HG02610 (cell line): ENCODE data around the gene CDK13.

Experiments used
- ATAC-seq: cut with Tn5 transposase; IDR thresholded peaks from one replicate; pipeline ENCODE4 v1.9.1; 2021; ENCODE audit warnings: mild to moderate bottlenecking, moderate library complexity; ENCODE audit not compliant: unreplicated experiment

The CDK13 gene

GRCh38 chr7:40008223-40008815 lies 58.3 kb downstream of the CDK13 start:
- no peak for ATAC-seq

DNA sequence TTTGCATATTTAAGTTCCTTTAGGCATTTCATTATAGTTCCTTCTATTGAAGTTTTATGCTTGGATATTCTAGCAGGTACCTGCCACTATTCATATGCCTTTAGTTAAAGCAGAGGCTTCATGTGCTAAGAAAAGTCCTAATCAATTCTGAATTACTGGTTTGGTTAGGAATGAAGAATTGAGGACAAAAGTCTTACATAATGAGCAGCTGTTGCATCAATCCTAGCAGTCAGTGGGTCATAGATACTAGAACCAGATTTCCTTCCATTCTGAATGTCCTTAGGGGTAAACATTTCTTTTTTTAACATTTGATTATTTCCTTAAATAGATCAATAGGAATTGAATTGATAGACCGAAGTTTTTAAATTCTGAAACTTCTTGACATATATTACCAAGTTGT lies 59.2 kb downstream of the CDK13 start:
- no peak for ATAC-seq

GRCh38 chr7:40014376-40014775 lies 64.3 kb downstream of the CDK13 start:
- ATAC-seq = no peak

DNA sequence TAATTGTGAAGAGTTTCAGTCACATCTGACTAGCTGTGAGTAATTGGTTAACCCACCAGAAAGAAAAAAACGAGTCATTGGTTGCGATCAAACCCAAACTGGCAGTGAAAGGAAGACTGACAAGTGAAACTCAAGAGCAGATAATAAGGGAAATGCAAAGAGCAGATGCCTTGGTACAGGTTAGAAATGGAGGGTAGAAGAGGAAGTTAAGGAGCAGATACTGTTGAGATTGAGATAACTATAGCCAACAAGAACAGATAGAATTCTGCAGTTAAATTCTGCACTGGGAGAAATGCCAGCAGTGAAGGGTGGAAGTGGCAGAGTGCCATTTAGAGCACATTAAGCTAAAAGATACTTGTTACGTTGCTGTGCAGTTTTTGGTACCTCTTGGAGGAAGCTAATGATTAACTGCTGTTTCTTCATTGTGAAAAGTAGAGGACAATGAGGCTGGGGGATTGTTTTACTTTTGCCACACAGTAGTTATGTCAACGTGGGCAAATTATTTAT lies 65.8 kb downstream of the CDK13 start:
- ATAC-seq = peak; percentile 89

DNA sequence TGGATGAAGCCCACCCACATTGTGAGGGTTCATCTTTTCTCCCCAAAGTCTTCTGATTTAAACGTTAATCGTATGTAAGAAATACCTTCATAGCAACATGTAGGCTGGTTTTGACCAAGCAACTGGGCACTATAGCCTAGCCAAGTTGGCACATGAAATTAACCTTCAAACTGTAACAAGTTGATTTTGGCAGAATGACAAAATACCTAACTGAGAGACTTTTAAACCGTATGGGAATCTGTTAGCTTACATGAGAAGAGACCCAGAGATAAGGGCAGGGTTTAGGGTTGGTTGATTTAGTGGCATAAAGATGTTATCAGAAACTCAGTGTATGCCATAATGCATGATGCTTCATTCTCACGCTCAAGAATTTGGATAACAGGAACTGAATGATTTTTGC lies 69.5 kb downstream of the CDK13 start:
- ATAC-seq = no peak

GRCh38 chr7:40024048-40024447 lies 74.0 kb downstream of the CDK13 start:
- no peak for ATAC-seq

- no peak for ATAC-seq
These were observed 74.8 kb downstream of the CDK13 start for GRCh38 chr7:40024841-40025240.

GRCh38 chr7:40027545-40027944 lies 77.5 kb downstream of the CDK13 start:
- ATAC-seq = no peak

GRCh38 chr7:40033826-40034225 lies 83.8 kb downstream of the CDK13 start:
- no peak for ATAC-seq

DNA sequence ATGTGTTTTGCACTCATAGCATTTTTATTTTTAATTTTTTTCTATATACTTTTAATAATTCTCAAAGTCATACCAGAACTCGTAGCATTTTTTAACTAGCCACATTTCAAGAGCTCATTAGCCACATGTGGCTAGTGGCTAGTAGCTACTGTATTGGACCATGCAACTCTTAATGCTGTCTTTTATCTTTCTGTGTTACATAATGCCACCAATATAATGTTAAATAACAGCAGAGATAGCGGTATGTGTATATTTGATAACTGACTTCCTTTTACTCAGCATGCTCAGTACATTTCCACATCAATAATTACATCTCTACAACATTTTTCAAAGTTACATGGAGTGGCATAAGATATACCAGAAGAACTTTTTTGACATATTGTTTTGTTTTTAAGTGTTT lies 91.4 kb downstream of the CDK13 start:
- ATAC-seq = no peak

DNA sequence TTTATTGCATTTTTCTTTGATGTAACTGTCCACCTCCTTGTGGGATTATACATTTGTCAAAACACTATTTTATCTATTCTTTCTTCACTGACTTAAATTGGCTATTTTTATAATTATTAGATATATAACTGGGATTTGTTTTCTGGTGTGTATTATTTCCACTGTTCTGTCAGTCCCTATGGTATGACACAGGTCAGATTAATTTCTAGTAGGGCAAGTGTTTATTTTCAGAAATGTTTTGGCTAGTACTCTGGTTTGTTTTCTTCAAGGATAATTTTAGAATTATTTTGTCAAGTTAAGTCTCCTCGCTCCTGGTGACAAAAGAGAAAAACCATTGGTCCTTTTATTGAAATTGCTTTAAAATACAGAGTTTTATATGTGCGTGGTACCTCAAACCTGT lies 93.1 kb downstream of the CDK13 start:
- ATAC-seq = no peak

DNA sequence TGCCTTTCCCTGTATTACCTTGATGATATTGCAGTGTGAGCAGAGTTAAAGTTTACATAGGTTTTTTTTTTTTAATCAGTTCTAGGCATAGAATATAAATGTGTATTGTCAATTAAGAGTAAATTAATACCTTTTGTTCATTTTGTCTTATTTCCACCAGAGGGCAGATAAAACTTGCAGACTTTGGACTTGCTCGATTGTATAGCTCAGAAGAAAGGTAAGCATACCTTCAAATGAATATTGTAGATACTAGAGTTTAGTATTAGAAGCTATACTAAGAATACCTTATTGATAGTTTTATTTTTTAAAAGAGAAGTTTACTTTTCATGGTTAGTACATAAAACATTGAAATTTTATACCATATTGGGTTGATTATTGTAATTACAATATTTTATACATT lies 97.6 kb downstream of the CDK13 start:
- ATAC-seq = no peak

DNA sequence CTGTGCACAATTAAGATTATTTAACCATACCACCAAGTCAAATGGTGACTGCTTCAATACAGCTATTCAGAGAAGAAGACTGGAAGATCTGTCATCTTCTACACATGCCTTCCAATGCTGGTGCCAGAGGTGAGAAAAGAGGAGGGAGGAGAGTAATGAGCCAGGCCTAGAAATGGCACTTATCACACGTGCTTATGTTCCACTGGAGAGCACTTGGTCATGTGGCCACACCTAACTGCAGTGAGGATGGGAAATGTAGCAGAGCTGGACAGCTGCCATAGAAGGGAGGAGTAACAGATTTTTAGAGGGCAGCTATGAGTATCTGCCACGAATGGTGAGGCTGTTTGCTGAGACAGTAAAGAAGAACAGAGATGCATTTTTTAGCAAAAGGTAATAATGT lies 107.2 kb downstream of the CDK13 start:
- ATAC-seq = no peak

GRCh38 chr7:40058026-40058425 lies 108.0 kb downstream of the CDK13 start:
- ATAC-seq = no peak

GRCh38 chr7:40058636-40059035 lies 108.6 kb downstream of the CDK13 start:
- ATAC-seq = no peak

- ATAC-seq = no peak
These were observed 109.0 kb downstream of the CDK13 start for GRCh38 chr7:40059057-40059456.

GRCh38 chr7:40072268-40072667 lies 122.2 kb downstream of the CDK13 start:
- no peak for ATAC-seq

DNA sequence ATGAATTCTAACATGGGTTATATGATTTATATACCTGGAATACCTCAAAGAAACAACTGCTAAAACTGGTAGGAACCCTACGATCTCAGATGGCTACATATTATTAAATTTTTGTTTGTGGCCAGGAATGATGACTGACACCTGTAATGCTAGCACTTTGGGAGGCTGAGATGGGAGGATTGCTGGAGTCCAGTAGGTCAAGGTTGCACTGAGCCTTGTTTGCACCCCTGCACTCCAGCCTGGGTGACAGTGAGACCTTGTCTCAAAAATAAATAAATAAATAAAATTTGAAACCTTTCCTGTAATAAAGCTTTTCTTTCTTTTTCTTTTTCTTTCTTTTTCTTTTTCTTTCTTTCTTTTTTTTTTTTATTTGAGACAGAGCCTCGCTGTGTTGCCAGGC lies 123.2 kb downstream of the CDK13 start:
- no peak for ATAC-seq

GRCh38 chr7:40077849-40078248 lies 127.8 kb downstream of the CDK13 start:
- no peak for ATAC-seq

GRCh38 chr7:40092182-40092581 lies 142.1 kb downstream of the CDK13 start:
- no peak for ATAC-seq

GRCh38 chr7:40093631-40094350 lies 143.7 kb downstream of the CDK13 start:
- ATAC-seq = no peak

DNA sequence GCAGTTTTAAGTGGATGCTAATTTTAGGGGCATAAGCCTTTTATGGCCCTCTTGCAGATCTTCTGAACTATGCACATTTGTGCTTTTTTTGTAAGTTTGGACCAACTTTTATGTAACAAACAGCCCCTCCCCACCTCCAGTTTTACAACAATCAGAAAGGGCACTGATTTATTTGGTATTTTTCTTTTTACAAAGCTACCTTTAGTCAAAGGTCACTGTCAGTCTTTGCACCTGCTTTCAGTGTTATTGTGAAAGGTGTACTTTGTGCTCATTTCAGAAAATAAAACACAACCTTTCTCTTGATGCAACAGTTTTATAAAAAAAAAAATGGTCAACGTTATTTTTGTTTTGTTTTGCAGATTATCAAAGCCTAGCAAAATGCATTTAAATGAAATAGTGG lies 145.2 kb downstream of the CDK13 start:
- ATAC-seq = no peak
